Right kidney (tissue), 1 donor: Measurements from ENCODE around the gene RCAN2.

Experiments
- DNase-seq: peaks from one replicate; pipeline ENCODE4 v3.0.0-alpha.2; 2016

The RCAN2 gene

DNA sequence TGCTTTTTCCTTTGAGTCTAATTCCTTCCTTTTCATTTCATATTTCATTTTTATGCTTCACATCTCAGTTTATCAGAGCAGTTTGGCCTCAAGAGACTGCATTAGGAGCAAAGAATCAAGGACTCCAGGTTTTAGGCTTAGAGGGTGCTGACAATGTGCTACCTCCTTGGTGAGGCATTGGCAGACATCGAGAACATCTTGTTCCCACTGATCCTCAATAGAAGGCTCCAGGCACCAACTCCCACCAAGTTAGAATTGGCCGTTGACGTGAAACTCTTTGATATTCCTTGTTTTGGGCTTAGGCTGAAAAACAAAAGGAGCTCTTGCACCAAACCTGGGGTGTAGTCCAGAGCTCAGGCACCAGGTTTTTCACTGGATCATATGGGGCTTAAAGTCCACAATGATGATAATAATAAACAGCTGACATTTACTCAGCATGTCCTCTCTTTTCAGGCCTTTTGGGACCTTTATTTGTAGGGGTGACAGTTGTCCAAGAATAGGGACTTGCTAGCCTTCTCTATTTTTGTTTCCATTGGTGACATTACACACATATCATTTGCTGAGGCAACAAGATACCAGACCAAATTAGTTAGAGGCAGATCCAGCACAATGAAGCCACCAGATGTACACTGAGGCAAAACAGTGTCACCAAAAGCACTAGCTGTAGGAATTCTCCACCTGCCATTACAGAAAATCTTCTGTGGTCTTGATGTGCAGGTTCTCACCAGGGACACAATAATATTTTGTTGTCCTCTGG, 239.5 kb downstream of the RCAN2 start:
- DNase-seq = no peak

DNA sequence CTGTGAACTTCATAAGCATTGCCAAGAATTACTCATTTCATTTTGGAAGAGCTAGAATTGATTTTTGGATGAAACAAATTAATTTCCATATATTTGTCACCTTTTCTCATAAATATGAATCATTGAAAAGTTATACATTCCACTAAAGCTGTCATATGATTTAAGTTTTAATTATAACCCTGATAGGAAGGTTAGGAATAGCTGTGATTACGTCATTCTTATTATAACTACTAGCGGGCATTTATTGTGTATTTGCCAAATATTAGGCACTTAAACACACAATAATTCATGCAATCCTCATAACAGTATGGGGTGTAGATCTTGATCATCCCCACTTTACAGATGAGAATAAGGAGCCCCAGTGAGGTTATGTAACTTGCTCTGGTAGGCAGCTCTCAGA, 243.1 kb downstream of the RCAN2 start:
- no peak for DNase-seq

DNA sequence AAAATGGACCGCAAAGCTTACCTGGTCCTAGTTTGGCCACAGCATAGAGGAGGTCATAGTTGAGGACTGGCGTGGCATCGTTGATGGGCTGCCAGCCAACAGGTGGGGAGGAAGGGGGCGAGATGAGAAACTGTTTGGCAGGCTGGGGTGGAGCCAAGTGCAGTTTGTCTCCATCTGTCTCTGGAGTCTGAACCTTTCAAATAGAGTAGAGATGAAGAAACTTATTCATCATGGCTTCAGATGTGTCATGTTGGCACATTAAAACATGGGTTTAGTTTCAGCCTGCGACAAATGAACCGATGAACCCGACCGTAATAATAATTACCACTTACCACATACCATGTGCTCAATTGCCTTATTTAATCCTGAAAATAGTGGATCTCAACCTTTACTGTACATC, 244.5 kb downstream of the RCAN2 start:
- no peak for DNase-seq

DNA sequence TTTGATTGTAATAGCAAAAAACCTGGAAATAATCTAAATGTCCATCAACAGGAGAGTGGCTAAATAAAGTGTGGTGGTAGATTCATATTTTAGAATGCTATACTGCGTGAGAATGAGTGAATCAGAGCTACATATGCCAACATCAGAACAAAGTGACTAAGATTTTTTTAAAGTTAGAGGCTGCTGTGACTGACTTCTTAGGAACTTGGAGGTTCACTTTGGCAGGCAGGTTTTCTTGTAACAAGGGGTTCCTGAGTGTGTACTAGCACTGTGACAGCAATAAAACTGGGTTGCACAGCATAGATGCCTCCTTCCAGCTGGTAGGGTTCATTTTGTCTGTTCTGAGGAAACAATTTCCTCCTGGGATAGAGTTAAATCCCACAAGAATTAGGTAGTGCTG, 245.2 kb downstream of the RCAN2 start:
- no peak for DNase-seq

DNA sequence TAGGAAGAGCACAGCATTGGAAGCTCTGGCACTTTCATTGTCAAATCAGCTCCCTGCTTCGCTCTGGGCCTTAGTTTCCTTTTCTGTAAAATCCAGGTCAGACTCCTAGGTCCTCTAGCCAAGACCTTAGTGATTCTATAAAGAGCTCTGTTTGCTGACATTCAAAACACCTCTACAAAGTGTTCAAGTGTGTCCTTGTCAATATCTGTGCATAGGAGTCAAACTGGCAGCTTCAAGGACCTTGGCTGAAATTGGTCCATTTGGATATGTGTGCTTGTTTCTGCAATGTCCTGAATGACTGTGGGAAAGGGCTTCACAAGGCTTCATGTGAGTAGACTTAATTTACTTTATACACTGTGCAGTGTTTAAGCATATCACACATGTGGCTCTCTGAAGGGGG, 246.6 kb downstream of the RCAN2 start:
- no peak for DNase-seq

DNA sequence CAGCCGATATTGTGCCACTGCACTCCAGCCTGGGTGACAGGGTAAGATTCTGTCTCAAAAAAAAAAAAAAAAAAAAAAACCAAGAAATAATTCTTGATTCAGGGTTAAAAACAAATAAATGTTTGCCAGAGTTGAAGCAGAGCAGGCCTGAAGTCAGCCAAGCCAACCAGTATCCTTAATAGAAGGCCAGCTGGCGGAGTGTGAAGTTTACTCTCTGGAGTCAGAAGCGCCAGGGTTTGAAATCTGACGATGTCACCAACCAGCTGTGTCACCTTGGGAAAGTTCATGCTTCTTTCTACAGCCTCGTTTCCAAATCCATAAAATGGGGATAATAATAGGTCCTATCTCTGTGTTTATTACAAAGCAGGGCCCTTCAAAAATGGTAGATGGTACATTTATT, 247.5 kb downstream of the RCAN2 start:
- no peak for DNase-seq

DNA sequence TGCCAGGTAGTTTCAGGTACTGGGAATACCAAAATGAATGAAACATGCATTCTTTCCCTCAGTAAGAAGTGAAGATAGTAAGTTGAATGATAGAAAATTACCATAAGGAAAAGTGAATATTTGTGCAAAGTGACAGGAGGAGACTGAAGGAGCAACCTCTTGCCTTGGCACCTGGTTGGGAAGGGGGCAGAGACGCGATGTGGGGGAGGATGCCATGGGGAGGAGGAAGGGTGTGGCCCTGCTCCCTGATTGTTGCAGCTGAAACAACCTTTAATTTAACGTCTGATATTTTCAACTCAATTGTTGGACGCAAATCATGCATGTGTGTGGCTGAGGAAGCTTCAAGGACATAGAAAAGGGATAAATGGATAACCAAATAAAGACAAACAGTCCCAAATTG, 248.3 kb downstream of the RCAN2 start:
- DNase-seq = no peak

DNA sequence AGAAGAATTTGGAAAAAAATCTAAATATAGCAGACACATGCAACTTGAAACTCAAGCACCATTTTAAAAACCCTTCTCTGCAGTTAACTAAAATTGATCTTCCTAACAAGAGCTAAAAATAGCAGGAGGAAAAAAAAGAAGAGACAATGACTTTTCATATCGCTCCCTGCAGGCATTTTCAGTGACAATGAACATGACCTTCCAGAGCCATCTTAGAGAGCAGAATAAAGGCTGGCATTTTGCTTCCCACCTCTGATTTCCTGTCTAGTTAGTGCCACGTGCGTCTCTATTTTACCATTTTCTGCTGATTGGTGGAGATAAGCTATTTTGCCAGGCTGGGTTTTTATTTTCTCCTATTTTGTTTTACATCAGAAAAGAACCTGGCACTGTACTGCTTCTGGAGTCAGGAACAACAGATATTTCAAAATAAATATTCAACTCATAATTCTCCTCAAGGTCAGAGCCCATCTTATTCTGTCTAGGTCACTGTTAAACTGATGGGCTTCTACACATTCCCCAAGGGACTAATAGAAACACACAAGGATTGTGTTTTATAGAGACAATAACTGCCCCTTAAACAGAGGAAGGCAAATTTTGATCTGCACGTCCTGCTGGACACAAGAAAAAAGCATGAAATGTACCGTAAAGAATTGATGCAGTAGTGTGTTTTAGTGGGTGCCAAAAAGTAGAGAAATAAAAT, 250.2 kb downstream of the RCAN2 start:
- no peak for DNase-seq

DNA sequence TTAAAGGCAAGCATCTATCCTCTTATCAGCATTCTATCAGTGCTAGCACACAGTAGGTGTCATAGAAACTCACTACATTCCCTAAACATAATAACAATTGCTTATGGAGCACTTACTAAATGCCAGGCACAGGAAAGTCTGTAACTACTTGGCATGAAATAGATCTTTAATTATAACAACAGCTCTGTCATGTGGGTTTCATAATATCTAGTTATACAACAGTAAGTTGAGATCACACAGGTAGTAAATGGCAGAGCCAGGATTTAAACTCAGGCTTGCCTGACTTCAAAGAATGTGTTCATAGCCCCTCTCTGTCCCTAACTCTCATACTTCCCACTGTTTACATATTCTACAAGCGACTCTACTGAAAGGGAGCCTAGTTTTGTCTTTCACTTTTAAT, 254.5 kb downstream of the RCAN2 start:
- no peak for DNase-seq

DNA sequence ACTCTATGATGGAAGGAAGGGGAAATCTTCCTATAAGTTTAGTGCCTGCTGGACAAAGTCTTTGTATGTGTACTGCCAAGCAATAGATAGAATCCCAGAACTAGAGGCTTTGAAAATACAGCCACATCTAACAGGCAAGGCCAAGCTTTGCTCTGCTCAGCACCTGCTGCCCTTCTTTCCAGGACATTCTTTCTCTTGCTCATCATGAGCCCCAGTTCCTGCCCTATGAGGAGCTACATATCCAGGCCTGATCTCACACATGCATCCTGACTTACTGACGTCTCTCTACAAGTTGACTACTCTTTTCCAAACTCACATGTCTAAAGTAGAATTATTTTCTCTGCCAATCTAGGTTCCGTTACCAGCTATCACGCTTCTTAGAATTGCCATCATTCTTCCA, 256.0 kb downstream of the RCAN2 start:
- no peak for DNase-seq

DNA sequence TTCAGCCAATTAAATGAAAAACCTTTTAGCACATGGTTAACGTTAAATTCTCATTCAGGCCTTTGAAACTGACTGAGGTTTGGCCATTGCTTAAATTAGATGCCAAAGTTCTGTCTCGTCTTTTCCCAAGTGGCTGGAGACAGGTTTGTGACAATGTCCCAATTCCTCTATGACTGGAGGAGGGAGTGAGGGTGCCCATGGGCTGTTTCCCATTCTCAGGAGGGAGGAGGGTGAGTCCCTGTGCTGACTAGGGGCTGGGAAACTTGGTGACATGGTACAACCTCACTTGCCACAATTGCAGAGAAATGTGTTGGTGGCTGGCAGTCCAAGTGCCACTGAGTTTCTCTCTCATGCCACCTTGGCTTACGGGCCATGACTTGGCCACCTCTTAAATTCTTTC, 256.5 kb downstream of the RCAN2 start:
- no peak for DNase-seq

DNA sequence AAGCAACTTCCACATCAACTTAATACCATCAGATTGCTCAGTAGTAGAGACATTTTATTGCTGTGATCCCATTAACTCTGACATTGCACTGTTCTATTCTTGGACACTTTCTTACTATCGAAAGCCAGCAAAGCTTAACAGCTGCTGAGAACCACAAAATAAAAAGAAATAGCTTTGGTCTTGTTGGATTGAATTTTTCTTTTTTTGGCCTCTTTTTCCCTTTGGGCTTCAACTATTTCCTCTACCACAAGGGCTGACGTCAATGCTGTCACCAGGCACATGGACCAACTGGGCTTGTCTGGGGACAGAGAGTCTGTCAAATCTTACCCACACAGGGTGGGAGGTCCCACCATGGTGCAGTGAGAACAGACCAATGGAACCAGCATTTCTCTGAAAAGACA, 257.1 kb downstream of the RCAN2 start:
- no peak for DNase-seq

DNA sequence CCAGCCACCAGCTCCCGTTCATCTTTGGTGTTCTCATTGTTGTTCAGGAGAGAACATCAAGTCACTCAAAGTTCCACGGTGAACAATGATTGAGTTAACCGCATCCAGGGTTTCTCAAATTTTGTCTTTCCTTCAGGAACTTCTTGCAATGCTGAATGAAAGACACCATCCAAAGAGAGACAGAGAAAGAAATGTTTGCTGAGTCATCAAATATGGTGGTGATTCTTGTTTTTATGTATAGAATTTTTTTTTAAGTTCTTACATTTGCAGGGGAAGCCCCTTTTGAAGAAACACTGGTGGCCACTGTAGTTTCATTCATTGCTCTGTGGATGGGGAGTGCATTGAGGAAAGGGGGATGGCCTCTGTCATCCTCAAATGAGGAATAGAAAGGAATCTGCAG, 258.1 kb downstream of the RCAN2 start:
- no peak for DNase-seq

DNA sequence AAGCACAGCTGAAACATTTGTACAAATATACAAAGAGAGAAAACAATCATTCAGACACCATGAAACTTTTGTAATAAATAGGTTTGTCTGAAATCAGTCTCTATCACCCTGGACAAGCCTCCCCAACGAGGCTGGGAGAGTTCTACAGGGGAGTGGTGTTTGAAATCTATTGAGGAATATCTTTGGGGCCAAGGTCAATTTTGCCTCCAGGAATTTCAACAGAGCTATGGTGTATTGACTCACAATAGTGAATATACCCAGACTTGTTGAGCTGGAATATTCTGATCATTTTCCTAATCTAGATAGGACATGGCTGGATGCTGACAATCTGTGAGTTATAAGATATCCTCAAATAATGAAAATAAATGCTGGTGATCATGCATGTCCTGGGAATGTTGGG, 269.0 kb downstream of the RCAN2 start:
- no peak for DNase-seq

DNA sequence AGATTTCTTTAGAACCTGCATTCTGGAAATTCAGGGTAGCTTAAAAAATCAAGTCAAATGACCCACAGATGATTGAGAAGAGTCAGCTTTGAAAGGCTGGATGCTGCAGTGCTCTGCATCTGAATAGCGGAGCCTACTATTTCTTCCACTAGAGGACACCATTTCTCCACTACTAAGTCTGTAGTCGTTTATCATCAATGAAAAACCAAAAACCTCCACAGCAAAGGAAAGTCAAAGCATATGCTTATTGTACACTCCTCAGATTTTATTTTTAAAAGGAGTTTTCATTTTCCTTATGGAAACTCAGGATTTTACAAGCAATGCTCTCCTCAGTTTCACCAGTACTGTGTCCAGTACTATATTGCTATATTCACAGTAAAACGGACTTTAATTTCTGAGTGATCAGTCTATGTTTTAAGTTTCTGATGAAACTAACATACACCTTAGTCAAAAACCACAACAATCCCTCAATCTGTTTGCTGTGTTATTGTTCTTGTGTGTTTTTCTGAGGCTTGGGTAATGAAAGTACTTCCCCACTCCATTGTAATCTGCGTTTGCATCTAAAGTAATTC, 269.9 kb downstream of the RCAN2 start:
- DNase-seq = no peak

DNA sequence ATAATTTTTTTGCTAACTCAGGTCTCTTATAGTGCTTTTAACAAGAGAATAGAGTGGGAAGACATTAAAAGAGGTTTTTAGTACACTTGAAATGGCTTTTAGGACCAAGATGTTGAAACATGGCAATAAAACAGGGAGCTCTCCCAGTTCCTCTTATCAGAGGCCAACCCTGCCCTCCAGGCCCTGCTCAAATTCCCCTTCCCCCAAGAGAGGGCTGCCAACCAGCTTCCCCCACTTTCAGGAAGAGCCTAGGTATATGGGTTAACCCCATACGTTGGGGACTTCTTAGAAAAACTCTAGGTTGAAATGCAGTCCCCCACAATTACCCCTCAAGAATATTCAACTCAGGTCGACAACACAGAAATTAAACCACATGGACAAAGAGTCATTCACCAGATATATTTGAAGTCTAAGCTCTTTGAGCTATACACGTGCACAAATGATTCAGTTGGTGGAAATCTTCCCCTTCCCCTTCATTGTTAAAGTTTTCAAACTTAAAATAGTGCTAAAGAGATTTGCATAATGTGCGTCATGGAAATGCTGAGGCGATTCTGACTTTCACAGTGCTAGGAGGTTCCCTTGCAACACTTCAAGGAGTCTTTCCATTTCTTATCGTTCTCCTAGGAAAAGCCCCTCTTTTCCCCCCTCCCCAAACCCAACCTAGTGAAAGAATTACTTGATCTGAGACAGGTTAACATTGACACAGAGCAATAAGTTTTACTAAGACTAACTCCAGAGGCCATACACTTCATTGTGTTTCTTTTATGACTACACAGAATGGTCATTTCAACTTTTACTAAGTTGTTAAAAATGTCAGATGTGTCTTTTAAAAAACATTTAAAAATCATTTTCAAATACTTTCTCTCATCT, 270.7 kb downstream of the RCAN2 start:
- no peak for DNase-seq

DNA sequence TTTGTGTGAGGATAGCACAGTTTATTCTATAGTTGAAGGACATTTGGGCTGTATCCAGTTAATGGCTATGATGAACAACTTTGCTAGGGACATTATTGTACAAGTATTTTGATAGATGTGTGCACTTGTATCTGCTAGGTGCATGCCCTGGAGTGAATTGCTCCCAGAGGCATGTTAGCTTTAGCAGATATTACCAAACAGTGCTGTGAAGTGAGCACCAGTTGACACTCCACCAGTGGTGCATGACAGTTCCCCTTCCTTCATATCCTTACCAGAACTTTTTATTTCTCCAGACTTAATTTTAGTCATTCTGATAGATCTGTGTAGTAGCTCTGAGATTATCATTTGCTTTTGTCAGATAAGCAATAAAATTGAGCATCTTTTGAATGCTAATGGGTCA, 271.6 kb downstream of the RCAN2 start:
- no peak for DNase-seq

DNA sequence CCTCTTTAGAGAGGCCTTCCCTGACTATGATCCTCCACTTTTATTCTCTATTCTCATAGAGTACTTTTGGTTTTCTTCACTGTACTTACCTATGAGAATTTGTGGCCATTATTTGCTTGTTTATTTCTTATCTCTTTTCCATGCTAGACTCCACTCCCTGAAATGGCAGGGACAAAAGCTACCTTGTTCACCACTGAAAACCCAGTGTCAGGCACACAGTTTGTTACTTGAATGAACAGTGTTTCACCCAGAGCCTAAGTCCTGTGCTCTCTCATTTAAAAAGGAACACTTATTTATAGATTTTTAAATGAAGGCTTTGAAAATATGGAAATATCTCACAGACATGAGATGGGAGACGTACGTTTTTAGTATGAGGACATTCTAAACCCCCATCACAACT, 272.8 kb downstream of the RCAN2 start:
- no peak for DNase-seq

DNA sequence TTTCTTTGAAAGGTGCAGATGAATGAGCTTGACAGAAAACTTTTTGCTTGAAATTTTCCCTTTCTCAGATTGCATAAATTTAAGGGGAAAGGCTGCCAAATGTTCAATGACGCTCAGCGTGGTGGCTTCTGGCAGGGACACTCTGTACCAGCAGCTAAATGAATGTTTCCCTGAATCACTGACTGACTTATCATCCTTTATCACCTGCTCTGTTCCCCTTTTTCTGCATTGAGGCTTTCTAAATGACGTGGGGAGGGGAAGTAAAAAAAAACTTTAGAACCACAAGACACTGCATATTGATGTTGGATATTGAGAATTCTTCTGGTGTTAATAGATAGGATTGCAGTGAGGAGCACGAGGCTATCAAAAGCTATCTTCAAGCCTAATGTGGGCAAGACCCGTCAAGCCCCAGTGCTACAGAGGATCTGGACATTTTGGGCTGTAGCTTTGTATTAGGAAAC, 273.5 kb downstream of the RCAN2 start:
- DNase-seq = no peak

DNA sequence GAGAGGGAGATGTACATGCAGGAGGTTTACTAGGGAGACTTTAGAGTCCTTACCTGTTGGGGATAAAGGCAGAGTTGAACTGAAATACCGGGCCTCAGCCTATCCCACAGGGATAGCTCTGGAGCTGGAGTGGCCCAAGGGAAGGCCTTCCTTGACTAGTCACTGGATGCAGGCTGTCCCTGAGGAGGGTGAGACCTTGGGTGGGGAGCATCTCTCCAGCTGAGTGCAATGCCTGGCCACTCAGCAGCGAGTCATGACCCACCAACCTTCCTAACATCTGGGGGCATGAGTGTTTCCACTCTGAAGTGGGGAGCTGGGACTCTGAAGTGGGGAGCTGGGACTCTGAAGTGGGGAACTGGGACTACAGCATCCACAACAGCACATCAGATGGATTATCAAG, 274.4 kb downstream of the RCAN2 start:
- no peak for DNase-seq

DNA sequence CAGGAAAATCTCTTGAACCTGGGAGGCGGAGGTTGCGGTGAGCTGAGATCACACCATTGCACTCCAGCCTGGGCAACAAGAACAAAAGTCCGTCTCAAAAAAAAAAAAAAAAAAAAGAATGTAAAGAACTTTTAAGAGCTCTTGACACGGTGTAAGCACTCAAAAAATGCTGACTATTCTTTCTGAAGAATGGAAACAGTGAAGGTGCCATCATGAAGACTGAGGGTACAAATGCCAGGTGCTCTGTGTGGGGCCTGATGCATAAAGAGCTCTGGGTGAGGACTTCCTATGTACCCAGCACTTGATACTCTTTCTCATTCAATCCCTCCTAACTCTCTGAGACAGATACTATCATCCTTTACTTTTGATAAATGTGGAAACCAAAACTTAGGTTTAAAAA, 275.5 kb downstream of the RCAN2 start:
- DNase-seq = no peak

DNA sequence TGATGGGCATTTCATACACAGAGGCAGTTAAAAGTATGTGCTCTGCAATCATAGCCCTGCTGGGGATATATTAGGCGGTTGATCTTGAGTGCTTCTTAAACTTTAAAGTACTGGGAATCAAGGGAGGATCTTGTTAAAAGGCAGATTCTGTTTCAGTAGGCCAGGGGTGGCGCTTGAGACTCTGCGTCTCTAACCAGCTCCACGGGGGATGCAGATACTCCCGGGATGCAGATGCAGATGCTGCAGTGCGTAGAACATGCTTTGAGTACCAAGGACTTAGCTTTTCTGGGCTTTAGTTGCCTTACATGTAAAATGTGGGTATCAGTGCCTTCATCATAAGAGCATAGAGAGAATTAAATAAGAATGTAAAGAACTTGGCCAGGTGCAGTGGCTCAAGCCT, 276.0 kb downstream of the RCAN2 start:
- DNase-seq = no peak

DNA sequence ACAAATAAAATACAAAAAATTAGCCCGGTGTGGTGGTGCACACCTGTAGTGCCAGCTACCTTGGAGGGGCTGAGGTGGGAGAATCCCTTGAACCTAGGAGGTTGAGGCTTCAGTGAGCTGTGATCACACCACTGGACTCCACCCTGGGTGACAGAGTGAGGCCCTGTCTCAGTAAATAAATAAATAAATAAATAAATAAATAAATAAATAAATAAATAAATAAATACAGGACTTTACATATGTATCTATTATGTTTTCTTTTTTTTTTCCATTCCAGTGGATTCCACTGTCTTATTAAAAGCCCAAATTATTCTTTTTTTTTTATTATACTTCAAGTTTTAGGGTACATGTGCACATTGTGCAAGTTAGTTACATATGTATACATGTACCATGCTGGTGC, 279.3 kb downstream of the RCAN2 start:
- no peak for DNase-seq
